HepG2 (cell line): ENCODE measurements around the gene CEBPA. TPM values are rescaled to one million over a fixed set of nuclear protein-coding genes. Genes with fewer than 3 reads are reported as not detected.

Experiments used
- ATF7 ChIP-seq, 2 experiments: fragments of 450-650 bp in 1 of 2; sonication (generic) in 1 of 2; formaldehyde crosslinking in 1 of 2; IDR thresholded peaks; 2 replicates each; pipeline versions ENCODE4 v1.4.0 to v1.6.1; 2016 to 2020; ENCODE audit warnings: antibody characterized with exemption in 1 of 2, mild to moderate bottlenecking in 1 of 2, missing genetic modification reagents in 1 of 2
- CREM ChIP-seq, 2 experiments: sonication (generic) in 1 of 2; formaldehyde crosslinking in 1 of 2; IDR thresholded peaks; 2 replicates each; pipeline versions ENCODE4 v1.4.0 to v1.6.1; 2016 to 2020; ENCODE audit warnings: antibody characterized with exemption in 1 of 2, mild to moderate bottlenecking in 1 of 2, missing genetic modification reagents in 1 of 2
- EEA1 ChIP-seq: sonication (generic); formaldehyde crosslinking; IDR thresholded peaks from 2 replicates; pipeline ENCODE4 v1.5.1; 2020; ENCODE audit warnings: mild to moderate bottlenecking, missing genetic modification reagents, borderline replicate concordance
- ETV5 ChIP-seq: IDR thresholded peaks from 2 replicates; pipeline ENCODE4 v1.6.1; 2018; ENCODE audit warnings: missing biosample characterization, missing genetic modification reagents, inconsistent platforms, borderline replicate concordance
- FOXJ3 ChIP-seq: sonication (generic); formaldehyde crosslinking; IDR thresholded peaks from 2 replicates; pipeline ENCODE4 v1.4.0; 2020; ENCODE audit warnings: missing genetic modification reagents, mild to moderate bottlenecking, borderline replicate concordance
- HDAC2 ChIP-seq: sonication (generic); formaldehyde crosslinking; IDR thresholded peaks from 2 replicates; pipeline ENCODE4 v1.4.0; 2020; ENCODE audit warnings: missing genetic modification reagents
- HINFP ChIP-seq: sonication (generic); formaldehyde crosslinking; IDR thresholded peaks from 2 replicates; pipeline ENCODE4 v1.4.0; 2020; ENCODE audit warnings: low read depth, mild to moderate bottlenecking, missing genetic modification reagents
- KLF6 ChIP-seq: IDR thresholded peaks from 2 replicates; pipeline ENCODE4 v1.8.0; 2016; ENCODE audit warnings: missing biosample characterization, missing genetic modification reagents
- KLF9 ChIP-seq: IDR thresholded peaks from 2 replicates; pipeline ENCODE4 v1.6.1; 2016; ENCODE audit warnings: low read depth
- MTERF4 ChIP-seq: sonication (generic); formaldehyde crosslinking; IDR thresholded peaks from 2 replicates; pipeline ENCODE4 v1.8.0; 2023; ENCODE audit warnings: mild to moderate bottlenecking, missing genetic modification reagents
- PAF1 ChIP-seq: IDR thresholded peaks from 2 replicates; pipeline ENCODE4 v1.6.1; 2016; ENCODE audit warnings: missing genetic modification reagents, missing compliant biosample characterization
- RFX1 ChIP-seq: fragments of 450-650 bp; IDR thresholded peaks from 2 replicates; pipeline ENCODE4 v1.6.1; 2017
- U2AF1 ChIP-seq: fragments of 200-400 bp; formaldehyde crosslinking; optimal IDR thresholded peaks from 2 replicates; pipeline ENCODE3; 2017; ENCODE audit warnings: mild to moderate bottlenecking, low read depth, low read length
- ZBTB3 ChIP-seq: sonication (generic); formaldehyde crosslinking; IDR thresholded peaks from 2 replicates; pipeline ENCODE4 v1.4.0; 2020; ENCODE audit warnings: low read depth, mild to moderate bottlenecking, moderate library complexity, missing genetic modification reagents, borderline replicate concordance
- ZBTB4 ChIP-seq: sonication (generic); formaldehyde crosslinking; IDR thresholded peaks from 2 replicates; pipeline ENCODE4 v1.4.0; 2020; ENCODE audit warnings: missing genetic modification reagents, mild to moderate bottlenecking, borderline replicate concordance
- ZNF331 ChIP-seq: sonication (generic); formaldehyde crosslinking; IDR thresholded peaks from 2 replicates; pipeline ENCODE4 v1.4.0; 2020; ENCODE audit warnings: missing genetic modification reagents
- ZNF547 ChIP-seq: sonication (generic); formaldehyde crosslinking; IDR thresholded peaks from 2 replicates; pipeline ENCODE4 v1.5.1; 2020; ENCODE audit warnings: mild to moderate bottlenecking, missing genetic modification reagents
- polyA plus RNA-seq, 8 experiments: library from polyadenylated mRNA; depleted of rRNA in 3 of 8; stranded (reverse) in 7 of 8; unstranded in 1 of 8; fragments of >200 nt; fragmentation: Illumina TruSeq in 4 of 8; extraction: Trizol in 4 of 8; gene quantifications; 2 replicates each; pipeline versions ENCODE4 v1.2.1 to v1.2.3, GENCODE V29; 2011 to 2016; ENCODE audit warnings: low read depth in 4 of 8, missing spikeins in 1 of 8, mixed read lengths in 1 of 8; ENCODE audit not compliant: insufficient read depth in 1 of 8
- total RNA-seq, 5 experiments: library from RNA; depleted of rRNA; stranded (reverse); fragments of >200 nt; fragmentation: Illumina TruSeq; extraction: Trizol; gene quantifications; 2 replicates each; pipeline ENCODE4 v1.2.3, GENCODE V29; 2016; ENCODE audit warnings: low read depth in 1 of 5
- TF ChIP-seq, protein P1 (sequence below): sonication (generic); formaldehyde crosslinking; IDR thresholded peaks from 2 replicates; pipeline ENCODE4 v1.5.1; 2020; ENCODE audit warnings: missing genetic modification reagents, mild to moderate bottlenecking, borderline replicate concordance
- TF ChIP-seq, protein P2 (sequence below): sonication (generic); formaldehyde crosslinking; IDR thresholded peaks from 2 replicates; pipeline ENCODE4 v1.9.0; 2021; ENCODE audit warnings: missing genetic modification reagents, mild to moderate bottlenecking, borderline replicate concordance

The CEBPA gene
- total and polyA plus RNA-seq, 2 of the 13 experiments (the other 11 are each of a cell fraction or from before 2014, with no cell fraction given) = 24.8 to 103 TPM

DNA sequence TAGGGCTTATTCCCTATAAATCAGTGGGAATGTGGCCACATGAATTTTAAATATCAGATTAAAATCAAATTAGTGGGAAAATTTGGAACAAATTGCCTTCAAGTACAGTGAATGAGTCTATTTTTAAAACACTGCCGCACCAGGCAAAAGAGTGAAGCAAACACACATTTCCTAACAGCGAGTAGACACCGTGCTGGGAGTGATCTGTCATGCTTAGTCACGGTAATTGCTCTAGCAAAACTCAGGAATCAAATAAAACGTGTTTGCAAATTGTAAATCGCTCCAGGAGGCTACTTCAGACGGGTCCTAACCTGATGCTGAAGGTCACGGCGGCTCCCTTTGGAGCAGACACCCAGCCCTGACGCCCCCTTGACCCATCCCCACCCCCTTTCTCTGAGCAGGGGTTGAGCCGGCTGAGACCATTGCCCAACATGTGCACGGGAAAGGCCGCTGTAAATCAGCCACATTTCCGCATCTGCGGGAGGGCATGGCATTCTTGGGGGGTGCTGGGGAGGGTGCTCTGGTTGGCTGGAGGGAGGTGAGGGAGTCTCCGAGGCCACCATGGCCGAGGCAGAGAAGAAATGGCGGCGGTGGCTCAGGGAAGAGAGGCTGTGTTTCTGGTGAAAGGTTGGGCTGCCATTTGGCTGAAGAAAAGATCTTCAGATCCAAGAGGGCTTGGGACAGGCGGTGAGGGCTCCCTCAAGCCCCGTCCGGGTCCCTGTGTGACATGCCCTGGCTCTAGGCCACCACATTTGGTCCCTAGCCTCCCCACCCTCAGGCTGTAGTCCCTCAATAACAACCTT is 8.9 kb downstream of the CEBPA start (continued):
- TF ChIP-seq MTERF4 (CRISPR knock-in tag) (no peak), HDAC2 (peak; percentile 78), ATF7 (IDR thresholded peaks at IDR 0.05) (no peak), ATF7 (CRISPR knock-in tag; IDR thresholded peaks at IDR 0.05) (no peak), PAF1 (CRISPR knock-in tag) (no peak), CREM (IDR thresholded peaks at IDR 0.05) (peak; percentile 76; the same call in 1 of the 2 replicates), CREM (CRISPR knock-in tag; IDR thresholded peaks at IDR 0.05) (no peak), ZBTB4 (CRISPR knock-in tag) (no peak), EEA1 (CRISPR knock-in tag) (0 out of 2 replicates have a peak, but pooled peaks have one; percentile 57), HINFP (CRISPR knock-in tag) (no peak), ZNF547 (CRISPR knock-in tag) (no peak), KLF9 (CRISPR knock-in tag) (no peak), ZNF331 (CRISPR knock-in tag) (0 out of 2 replicates have a peak, but pooled peaks have one; percentile 33), FOXJ3 (CRISPR knock-in tag) (no peak; the same call in 1 of the 2 replicates), ETV5 (CRISPR knock-in tag) (peak; percentile 51; the same call in 1 of the 2 replicates), U2AF1 (no peak), KLF6 (CRISPR knock-in tag) (no peak), ZBTB3 (CRISPR knock-in tag) (no peak), RFX1 (no peak)
- TF ChIP-seq, protein P1, sequence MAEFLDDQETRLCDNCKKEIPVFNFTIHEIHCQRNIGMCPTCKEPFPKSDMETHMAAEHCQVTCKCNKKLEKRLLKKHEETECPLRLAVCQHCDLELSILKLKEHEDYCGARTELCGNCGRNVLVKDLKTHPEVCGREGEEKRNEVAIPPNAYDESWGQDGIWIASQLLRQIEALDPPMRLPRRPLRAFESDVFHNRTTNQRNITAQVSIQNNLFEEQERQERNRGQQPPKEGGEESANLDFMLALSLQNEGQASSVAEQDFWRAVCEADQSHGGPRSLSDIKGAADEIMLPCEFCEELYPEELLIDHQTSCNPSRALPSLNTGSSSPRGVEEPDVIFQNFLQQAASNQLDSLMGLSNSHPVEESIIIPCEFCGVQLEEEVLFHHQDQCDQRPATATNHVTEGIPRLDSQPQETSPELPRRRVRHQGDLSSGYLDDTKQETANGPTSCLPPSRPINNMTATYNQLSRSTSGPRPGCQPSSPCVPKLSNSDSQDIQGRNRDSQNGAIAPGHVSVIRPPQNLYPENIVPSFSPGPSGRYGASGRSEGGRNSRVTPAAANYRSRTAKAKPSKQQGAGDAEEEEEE (CRISPR knock-in tag) = no peak
- TF ChIP-seq, protein P2, sequence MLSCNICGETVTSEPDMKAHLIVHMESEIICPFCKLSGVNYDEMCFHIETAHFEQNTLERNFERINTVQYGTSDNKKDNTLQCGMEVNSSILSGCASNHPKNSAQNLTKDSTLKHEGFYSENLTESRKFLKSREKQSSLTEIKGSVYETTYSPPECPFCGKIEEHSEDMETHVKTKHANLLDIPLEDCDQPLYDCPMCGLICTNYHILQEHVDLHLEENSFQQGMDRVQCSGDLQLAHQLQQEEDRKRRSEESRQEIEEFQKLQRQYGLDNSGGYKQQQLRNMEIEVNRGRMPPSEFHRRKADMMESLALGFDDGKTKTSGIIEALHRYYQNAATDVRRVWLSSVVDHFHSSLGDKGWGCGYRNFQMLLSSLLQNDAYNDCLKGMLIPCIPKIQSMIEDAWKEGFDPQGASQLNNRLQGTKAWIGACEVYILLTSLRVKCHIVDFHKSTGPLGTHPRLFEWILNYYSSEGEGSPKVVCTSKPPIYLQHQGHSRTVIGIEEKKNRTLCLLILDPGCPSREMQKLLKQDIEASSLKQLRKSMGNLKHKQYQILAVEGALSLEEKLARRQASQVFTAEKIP (CRISPR knock-in tag) = no peak
